Activated CD4-positive, alpha-beta T cell treated with anti-CD3 and anti-CD28 coated beads, Interleukin-2, amount 10 ng/mL, durations not matched to agents 7 days and 5 days (primary cell): ENCODE results near the gene HYDIN. TPM values are rescaled to one million over a fixed set of nuclear protein-coding genes. Genes with fewer than 3 reads are reported as not detected.
A peak's percentile ranks its signal among the peaks of the same experiment; 100 is the strongest.

ENCODE experiments used
- CTCF ChIA-PET: fragments of 350-600 bp; sonication (Branson Sonifier 250); formaldehyde crosslinking; loops from one replicate; lab custom pipeline; 2021; ENCODE audit warnings: antibody characterized with exemption; lab: Charles Lee
- POLR2A ChIA-PET: fragments of 350-600 bp; sonication (Branson Sonifier 250); formaldehyde crosslinking; loops from one replicate; lab custom pipeline; 2021; ENCODE audit warnings: antibody characterized with exemption; lab: Charles Lee
- DNase-seq: peaks from one replicate; pipeline ENCODE4 v3.0.0-alpha.2; 2020
- H3K27ac Mint-ChIP-seq: one replicate; pipeline ENCODE4 v1.8.0; 2021; ENCODE audit warnings: mild to moderate bottlenecking, moderate library complexity, mixed read lengths
- H3K27me3 Mint-ChIP-seq: one replicate; pipeline ENCODE4 v1.8.0; 2021; ENCODE audit warnings: mixed read lengths
- H3K36me3 Mint-ChIP-seq: one replicate; pipeline ENCODE4 v1.8.0; 2021; ENCODE audit warnings: low read depth, mixed read lengths
- H3K4me1 Mint-ChIP-seq: one replicate; pipeline ENCODE4 v1.8.0; 2021; ENCODE audit warnings: mixed read lengths
- H3K4me3 Mint-ChIP-seq: one replicate; pipeline ENCODE4 v1.8.0; 2021; ENCODE audit warnings: mild to moderate bottlenecking, moderate library complexity, mixed read lengths
- H3K9me3 Mint-ChIP-seq: one replicate; pipeline ENCODE4 v1.8.0; 2021; ENCODE audit warnings: mixed read lengths
- total RNA-seq, 2 experiments: library from RNA; stranded (reverse); gene quantifications; one replicate each; pipeline ENCODE4 v1.2.3, GENCODE V29; 2021

Gene HYDIN
- total RNA-seq, 2 experiments from 2014 or later: not detected

DNA sequence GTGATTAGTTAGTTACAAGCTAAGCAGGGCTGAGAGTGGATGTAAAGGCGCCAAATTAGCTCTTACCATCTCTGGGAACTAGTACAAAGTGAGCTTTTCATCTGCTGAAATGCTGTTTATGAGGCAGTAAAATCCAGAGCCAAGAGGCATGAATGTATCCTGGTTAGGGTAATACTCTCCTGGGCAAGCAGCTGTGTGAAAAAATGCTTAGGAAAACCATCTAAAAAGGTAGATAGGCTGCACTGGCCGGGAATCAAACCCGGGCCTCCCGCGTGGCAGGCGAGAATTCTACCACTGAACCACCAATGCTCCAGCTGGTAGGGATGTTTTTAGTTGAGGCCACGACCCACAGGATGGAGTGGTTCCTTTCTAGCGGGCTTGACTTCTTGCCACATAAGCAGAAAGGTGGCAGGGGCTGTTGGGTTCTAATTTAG lies 452.5 kb downstream of the HYDIN start:
- no peaks in the 10 kb centered on the region for H3K4me1 Mint-ChIP-seq
- ChIA-PET POLR2A (no interaction called here), CTCF (interaction anchor here (1.4 to 1.7 kb wide), 2 partner anchors 9 to 26 kb away, joined by 3 to 4 read pairs; no protein-coding TSS in a partner anchor)
- no peak overlapping the region for H3K4me3 Mint-ChIP-seq
- peaks cover 35% of the 10 kb centered on the region for H3K36me3 Mint-ChIP-seq
- H3K27ac Mint-ChIP-seq: no peak overlapping the region
- no peaks in the 10 kb centered on the region for H3K9me3 Mint-ChIP-seq
- no peak for DNase-seq
- H3K27me3 Mint-ChIP-seq: no peaks in the 10 kb centered on the region

DNA sequence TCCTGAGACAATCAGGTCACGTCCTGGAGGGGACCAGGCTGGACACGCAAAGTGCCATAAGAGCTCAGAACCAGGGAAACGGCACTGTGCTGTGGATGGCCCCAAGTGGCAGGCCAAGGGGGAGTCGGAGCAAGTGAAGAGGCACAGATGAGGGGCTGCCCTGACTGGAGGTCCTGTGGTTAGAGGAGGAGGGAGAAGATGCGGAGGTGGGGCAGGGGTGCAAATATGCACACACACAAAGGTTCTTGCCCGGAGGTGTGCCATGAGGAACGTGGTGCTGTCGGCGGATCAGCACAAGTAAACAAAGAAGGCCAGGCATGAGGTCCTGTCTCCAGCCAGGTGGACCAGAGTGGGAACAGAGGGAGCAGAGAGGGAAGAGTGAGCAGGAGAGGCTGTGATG lies 453.0 kb downstream of the HYDIN start:
- no peak for DNase-seq
- CTCF ChIA-PET: interaction anchor here (1.4 to 1.7 kb wide), 2 partner anchors 8 to 25 kb away, joined by 3 to 4 read pairs; no protein-coding TSS in a partner anchor
- Mint-ChIP-seq H3K9me3 (no peaks in the 10 kb centered on the region), H3K4me1 (no peaks in the 10 kb centered on the region), H3K27me3 (no peaks in the 10 kb centered on the region), H3K4me3 (no peak overlapping the region), H3K27ac (no peak overlapping the region), H3K36me3 (peaks cover 30% of the 10 kb centered on the region)
- POLR2A ChIA-PET: no interaction called here

DNA sequence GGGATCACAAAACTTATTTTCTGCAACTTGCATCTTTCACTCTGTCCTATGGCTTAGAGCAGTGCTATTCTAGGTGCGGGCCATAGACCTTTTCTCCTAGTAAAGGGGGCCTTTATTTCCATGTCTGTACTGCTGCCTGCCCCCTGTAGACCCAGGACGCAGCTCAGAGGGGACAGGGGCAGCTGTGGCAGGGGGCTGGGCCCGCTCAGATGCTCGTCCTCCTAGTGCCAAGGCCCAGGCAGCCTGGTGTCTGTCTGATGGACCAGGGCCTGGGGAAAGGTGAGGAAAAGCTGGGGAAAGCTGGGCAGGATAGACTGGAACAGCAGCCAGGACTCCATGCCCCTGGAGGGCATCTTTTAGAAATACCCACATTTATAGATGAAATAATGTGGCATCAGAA lies 455.1 kb downstream of the HYDIN start:
- no peak overlapping the region for H3K4me3 Mint-ChIP-seq
- no peak overlapping the region for H3K27ac Mint-ChIP-seq
- peaks cover 18% of the 10 kb centered on the region for H3K36me3 Mint-ChIP-seq
- CTCF ChIA-PET: interaction anchor here (1.2 kb wide), 1 partner anchor 106 kb away, joined by 3 read pairs; no protein-coding TSS in a partner anchor
- no peaks in the 10 kb centered on the region for H3K27me3 Mint-ChIP-seq
- POLR2A ChIA-PET: no interaction called here
- DNase-seq: no peak
- no peaks in the 10 kb centered on the region for H3K9me3 Mint-ChIP-seq
- H3K4me1 Mint-ChIP-seq: peaks cover 7% of the 10 kb centered on the region

DNA sequence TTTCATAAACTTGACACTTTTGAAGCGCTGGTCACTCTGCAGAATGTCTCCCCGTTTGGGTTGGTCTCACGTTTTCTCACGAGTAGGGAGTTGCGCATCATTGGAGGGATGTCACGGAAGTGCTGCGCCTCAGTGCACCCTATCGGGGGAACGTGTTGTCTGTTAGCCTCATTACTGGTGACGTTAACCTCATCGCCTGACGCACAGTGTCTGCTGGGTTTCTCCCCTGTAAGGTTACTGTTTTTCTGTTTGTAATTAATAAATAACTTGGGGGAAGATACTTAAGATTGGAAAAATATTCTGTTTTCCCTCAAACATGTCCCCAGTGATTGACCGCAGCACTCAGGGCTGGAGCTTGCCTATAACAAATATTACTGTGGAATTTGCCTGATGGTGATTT lies 456.3 kb downstream of the HYDIN start:
- no peak overlapping the region for H3K4me3 Mint-ChIP-seq
- peaks cover 19% of the 10 kb centered on the region for H3K36me3 Mint-ChIP-seq
- POLR2A ChIA-PET: no interaction called here
- no peak for DNase-seq
- no peaks in the 10 kb centered on the region for H3K9me3 Mint-ChIP-seq
- peaks cover 8% of the 10 kb centered on the region for H3K4me1 Mint-ChIP-seq
- H3K27me3 Mint-ChIP-seq: no peaks in the 10 kb centered on the region
- CTCF ChIA-PET: interaction anchor here (1.2 kb wide), 1 partner anchor 105 kb away, joined by 3 read pairs; no protein-coding TSS in a partner anchor
- H3K27ac Mint-ChIP-seq: no peak overlapping the region

DNA sequence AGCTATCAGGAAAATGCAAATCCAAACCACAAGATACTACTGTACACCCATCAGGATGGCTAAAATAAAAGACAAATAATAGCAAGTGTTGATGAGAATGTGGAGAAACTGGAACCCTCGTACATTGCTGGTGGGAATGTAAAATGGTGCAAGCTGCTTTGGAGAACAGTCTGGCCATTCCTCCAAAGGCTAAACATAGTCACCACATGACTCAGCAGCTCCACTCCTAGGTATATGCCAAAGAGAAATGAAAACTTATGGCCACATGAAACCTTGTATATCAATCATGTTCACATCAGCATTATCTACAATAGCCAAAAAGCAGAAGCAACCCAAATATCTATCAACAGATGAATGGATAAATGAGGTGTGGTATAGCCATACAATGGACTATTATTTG lies 458.0 kb downstream of the HYDIN start:
- no peak for DNase-seq
- Mint-ChIP-seq H3K27me3 (no peaks in the 10 kb centered on the region), H3K9me3 (no peaks in the 10 kb centered on the region), H3K36me3 (peaks cover 15% of the 10 kb centered on the region), H3K4me3 (no peak overlapping the region), H3K4me1 (peaks cover 8% of the 10 kb centered on the region), H3K27ac (no peak overlapping the region)
- CTCF ChIA-PET: interaction anchor here (0.6 to 3.3 kb wide), 2 partner anchors 34 to 277 kb away, joined by 3 to 15 read pairs; no protein-coding TSS in a partner anchor
- POLR2A ChIA-PET: no interaction called here

DNA sequence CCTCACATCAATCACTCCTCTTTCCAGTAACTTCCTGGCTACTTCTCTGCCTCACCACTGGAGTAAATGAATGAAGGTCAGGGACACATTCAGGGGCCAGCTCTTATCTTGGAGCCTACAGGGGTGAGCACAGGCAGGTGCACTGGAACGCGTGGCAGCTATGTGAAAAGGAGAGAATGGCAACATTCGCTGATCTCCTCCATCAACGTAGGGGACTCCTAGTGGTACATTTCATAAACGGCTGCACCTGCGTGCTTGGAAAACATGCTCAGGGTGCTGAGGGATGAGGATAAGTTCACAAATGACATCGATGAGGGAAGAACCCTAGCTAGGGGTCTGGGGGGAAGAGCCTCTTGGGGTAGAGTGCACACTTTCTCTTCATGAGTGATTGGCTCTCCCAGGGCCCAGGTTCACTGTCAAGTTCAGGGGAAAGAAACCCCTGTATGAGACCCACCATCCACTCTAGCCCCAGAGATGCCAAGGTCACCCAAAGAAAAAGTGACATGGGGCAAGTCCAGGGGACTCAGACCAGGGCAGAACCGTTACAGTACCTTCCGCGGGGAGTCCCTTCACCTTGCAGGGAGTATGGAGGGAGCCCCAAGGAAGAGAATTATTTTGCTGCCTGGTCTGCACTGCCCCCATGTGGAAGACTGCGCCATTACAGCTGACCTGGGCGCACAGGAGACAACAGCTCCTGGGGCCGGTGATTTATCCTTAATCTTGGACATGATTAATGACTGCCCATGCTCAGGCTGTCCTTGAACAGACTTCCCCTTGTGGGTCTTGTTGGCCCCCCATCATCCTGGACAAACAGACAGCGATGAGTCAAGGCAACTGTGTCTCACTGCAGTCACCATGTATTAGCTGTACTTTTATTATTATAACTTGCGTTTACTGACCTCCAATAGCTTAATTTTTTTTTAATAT lies 459.6 kb downstream of the HYDIN start:
- H3K27ac Mint-ChIP-seq: peak overlapping the region; percentile 71
- H3K4me3 Mint-ChIP-seq: no peak overlapping the region
- DNase-seq: peak; percentile 76
- no peaks in the 10 kb centered on the region for H3K9me3 Mint-ChIP-seq
- H3K4me1 Mint-ChIP-seq: peaks cover 8% of the 10 kb centered on the region
- no peaks in the 10 kb centered on the region for H3K27me3 Mint-ChIP-seq
- H3K36me3 Mint-ChIP-seq: peaks cover 15% of the 10 kb centered on the region
- ChIA-PET CTCF (interaction anchor here (0.6 to 3.3 kb wide), 23 partner anchors 9 to 1321 kb away, joined by 3 to 18 read pairs (median 5); no protein-coding TSS in a partner anchor), POLR2A (no interaction called here)

DNA sequence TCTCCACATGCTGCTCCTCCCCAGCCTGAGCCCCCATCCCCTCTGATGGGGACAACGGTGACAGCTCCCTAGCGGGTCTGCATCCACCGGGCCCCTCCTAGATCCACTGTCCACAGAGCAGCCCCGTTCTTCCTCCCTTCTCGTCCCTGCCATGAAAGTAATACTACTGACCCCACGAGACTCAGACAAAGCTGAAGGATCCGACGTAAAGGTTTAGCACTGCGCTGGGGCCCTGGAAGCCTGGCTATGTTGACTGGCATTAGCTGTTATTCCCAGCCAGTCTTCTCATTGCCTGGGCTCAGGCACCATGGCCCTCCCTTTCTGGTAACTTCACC lies 460.3 kb downstream of the HYDIN start:
- Mint-ChIP-seq H3K9me3 (no peaks in the 10 kb centered on the region), H3K36me3 (peaks cover 15% of the 10 kb centered on the region), H3K4me1 (peaks cover 8% of the 10 kb centered on the region), H3K27ac (no peak overlapping the region), H3K27me3 (no peaks in the 10 kb centered on the region), H3K4me3 (no peak overlapping the region)
- POLR2A ChIA-PET: no interaction called here
- no peak for DNase-seq
- CTCF ChIA-PET: interaction anchor here (0.8 to 3.3 kb wide), 16 partner anchors 10 to 253 kb away, joined by 3 to 18 read pairs (median 8); no protein-coding TSS in a partner anchor

DNA sequence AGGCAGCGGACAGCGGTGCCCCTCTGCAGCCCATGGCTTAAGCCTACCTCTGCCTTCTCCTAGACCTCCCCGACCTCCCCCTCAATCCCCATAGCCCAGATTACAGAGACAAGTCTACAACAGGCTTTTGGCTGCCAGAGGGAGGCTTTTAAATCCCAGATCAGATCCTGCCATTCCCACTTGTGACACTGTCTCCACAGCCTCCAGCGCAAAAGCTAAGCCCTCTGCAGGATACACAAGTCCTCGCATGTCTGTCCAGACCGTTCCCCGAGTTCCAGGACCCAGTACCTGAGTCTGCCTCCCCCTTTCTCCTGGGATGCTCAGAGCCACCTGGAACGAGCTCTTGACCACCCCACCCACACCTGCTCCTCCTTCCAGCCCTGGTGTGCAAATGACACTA lies 460.8 kb downstream of the HYDIN start:
- no peak for DNase-seq
- Mint-ChIP-seq H3K4me1 (peaks cover 8% of the 10 kb centered on the region), H3K36me3 (peaks cover 15% of the 10 kb centered on the region), H3K27ac (no peak overlapping the region), H3K4me3 (no peak overlapping the region), H3K9me3 (no peaks in the 10 kb centered on the region), H3K27me3 (no peaks in the 10 kb centered on the region)
- ChIA-PET CTCF (interaction anchor here (1.0 to 3.3 kb wide), 14 partner anchors 8 to 253 kb away, joined by 3 to 18 read pairs (median 8); no protein-coding TSS in a partner anchor), POLR2A (no interaction called here)

DNA sequence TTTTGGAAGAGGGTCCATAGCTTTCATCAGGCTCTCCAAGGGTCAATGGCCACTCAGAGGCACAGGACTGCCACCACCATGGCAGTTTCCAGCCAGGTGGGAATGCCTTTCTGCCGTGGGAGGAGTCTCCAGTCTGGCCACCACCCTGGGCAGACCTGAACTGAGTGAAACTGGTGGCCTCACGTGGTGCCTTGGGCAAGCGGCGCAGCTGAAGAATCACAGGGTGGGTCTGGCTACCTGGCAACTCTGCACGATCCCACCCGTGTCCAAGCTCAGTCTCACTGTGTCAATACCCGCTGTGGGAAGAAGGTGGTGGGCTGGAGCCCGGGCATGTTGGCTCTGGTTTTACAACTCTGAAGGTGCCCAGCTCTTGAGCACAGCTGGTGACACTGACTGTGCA lies 461.4 kb downstream of the HYDIN start:
- DNase-seq: no peak
- peaks cover 15% of the 10 kb centered on the region for H3K36me3 Mint-ChIP-seq
- CTCF ChIA-PET: interaction anchor here (1.0 to 1.2 kb wide), 3 partner anchors 9 to 252 kb away, joined by 3 to 4 read pairs (median 4); no protein-coding TSS in a partner anchor
- H3K4me1 Mint-ChIP-seq: peaks cover 8% of the 10 kb centered on the region
- no peaks in the 10 kb centered on the region for H3K27me3 Mint-ChIP-seq
- H3K4me3 Mint-ChIP-seq: no peak overlapping the region
- H3K9me3 Mint-ChIP-seq: no peaks in the 10 kb centered on the region
- POLR2A ChIA-PET: no interaction called here
- H3K27ac Mint-ChIP-seq: no peak overlapping the region

DNA sequence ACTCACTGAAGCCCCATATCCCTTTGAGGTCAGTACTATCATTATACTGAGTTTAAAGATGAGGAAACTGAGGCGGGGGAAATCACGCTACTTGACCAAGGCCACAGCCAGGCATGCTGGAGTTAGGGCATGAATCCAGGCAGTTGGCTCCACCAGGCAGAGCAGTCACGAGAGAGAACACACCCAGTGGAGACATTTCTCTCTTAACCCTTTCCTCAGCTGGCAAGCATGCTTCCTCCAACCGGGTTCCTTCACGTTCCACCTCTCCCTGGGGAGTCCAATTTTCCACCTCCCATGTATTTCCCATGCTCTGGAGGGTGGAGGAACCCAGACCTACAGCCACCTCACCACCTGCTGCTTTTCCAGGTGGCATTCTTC lies 462.3 kb downstream of the HYDIN start:
- Mint-ChIP-seq H3K27me3 (no peaks in the 10 kb centered on the region), H3K36me3 (peaks cover 15% of the 10 kb centered on the region), H3K4me1 (peaks cover 8% of the 10 kb centered on the region), H3K27ac (no peak overlapping the region), H3K4me3 (no peak overlapping the region), H3K9me3 (no peaks in the 10 kb centered on the region)
- CTCF ChIA-PET: interaction anchor here (0.6 to 2.6 kb wide), 4 partner anchors 11 to 86 kb away, joined by 3 to 12 read pairs (median 4); no protein-coding TSS in a partner anchor
- no peak for DNase-seq
- POLR2A ChIA-PET: no interaction called here

DNA sequence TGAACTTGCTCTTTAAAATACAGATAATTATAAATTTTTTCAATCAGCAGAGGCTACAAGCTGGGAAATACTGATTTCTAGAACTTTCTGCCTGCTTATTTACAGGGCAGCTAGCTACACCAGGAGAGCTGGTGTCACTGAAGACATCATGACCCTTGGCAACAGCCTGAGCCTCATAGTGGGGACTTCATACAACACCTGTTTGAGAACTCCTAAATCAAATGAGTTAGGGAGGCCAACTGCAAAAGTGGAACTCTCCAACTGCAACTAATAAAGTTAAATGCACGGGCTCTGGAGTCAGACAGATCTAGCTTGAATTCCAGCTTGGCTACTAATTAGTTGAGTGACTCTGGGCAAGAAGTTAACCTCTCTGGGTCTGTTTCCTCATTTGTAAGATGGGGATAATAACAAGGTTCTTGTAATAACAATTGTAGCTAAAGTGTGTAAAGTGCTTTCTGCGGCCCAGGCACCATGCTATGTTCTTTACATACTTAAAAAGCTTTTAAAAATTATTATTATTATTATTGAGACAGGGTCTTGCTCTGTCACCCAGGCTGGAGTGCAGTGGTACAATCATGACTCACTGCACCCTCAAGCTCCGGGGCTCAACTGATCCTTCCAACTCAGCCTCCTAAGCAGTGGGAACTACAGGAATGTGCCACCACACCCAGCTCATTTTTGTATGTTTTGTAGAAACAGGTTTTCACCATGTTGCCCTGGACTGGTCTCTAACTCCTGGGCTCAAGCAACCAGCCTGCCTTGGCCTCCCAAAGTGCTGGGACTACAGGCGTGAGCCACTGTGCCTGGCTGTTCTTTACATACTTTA lies 462.9 kb downstream of the HYDIN start:
- Mint-ChIP-seq H3K4me3 (no peak overlapping the region), H3K27ac (no peak overlapping the region), H3K36me3 (peaks cover 17% of the 10 kb centered on the region), H3K9me3 (no peaks in the 10 kb centered on the region), H3K4me1 (peaks cover 8% of the 10 kb centered on the region), H3K27me3 (no peaks in the 10 kb centered on the region)
- ChIA-PET CTCF (interaction anchor here (1.0 to 2.6 kb wide), 3 partner anchors 10 to 114 kb away, joined by 3 to 12 read pairs (median 4); no protein-coding TSS in a partner anchor), POLR2A (no interaction called here)
- no peak for DNase-seq

DNA sequence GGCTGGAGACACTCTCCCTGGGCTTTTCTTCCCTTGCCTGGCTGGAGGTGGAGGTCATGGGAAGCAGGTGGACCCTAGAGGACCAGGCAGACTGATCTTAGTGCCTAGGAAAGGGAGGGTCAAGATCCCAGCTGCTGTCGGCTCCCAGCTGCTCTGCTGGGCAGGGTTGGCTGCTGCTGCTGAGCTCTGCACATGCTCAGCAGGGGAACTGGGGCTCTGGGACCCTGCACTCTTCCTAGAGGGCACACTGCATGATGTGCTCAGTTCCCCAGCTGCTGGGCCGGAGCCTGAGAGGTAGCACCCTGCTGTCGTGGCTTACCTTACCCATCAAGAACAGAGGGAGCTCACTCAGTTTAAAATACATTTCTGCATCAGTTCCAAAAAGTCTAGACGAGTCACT lies 463.9 kb downstream of the HYDIN start:
- no peak for DNase-seq
- Mint-ChIP-seq H3K27me3 (no peaks in the 10 kb centered on the region), H3K9me3 (no peaks in the 10 kb centered on the region), H3K27ac (no peak overlapping the region), H3K36me3 (peaks cover 14% of the 10 kb centered on the region), H3K4me3 (no peak overlapping the region), H3K4me1 (peaks cover 8% of the 10 kb centered on the region)
- CTCF ChIA-PET: interaction anchor here (2.6 kb wide), 1 partner anchor 9 kb away, joined by 12 read pairs; no protein-coding TSS in a partner anchor
- POLR2A ChIA-PET: no interaction called here
